Ecto neural progenitor cell (in vitro differentiated cells): ENCODE results near the gene SOAT1.
"Not testable (repeated sequence)": the region's sequence is repeated elsewhere in the genome, so short reads cannot be mapped to it uniquely, and the experiment has no call there.

Experiments used
- DNase-seq: peaks from one replicate; pipeline ENCODE4 v3.0.0-alpha.2; 2018; ENCODE audit warnings: low spot score

Gene SOAT1

DNA sequence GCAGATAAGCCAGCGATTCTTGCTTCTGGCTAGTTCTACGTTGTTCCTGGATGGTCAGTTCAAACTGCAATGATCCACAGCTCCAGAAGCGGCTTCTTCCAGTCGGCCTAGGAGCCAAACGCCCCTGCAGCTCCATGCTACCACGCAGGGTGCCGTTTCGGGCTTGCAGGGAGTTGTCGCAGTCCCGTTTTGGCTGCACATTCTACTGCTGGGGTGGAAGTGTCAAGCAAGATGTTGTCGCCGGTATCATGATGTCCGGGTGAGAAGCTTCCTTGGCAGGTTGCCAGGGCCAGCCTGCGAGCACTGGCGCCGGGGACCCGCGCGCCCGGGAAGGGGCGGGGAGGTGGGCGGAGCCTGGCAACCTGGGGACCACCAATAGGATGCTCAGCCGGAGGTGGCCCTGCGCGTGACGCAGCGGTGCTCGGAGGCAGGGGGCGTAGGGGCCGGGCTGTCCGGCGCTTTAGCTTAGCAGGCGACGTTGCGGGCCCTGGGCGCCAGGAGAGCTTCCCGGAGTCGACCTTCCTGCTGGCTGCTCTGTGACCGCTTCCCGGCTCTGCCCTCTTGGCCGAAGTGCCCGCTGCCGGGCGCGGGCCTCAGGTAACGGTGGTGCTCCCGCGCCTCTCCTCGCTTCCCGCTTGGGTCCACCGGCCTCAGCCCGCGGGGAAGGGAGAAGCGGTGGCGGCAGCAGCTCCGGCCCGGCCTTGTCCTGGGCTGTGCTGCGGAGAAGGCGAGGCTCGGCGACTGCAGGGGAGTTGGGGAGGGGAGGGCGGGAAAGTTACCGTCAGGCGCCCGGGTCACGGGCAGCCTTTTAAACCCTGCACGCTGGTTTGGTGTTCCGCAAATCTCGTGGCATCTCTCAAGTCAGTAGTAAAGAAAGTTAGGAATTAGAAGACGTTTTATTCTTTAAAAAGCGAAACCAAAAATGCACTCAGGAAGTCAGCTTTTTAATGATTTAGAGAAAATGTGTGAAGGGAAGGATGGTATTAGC lies at the start of gene SOAT1:
TSS of gene SOAT1 (plus strand) at position 458 of the 988 bp plus-strand sequence. CDS start 8,888 bp downstream, outside the sequence.
- DNase-seq: peak; percentile 96

- DNase-seq: not testable (repeated sequence)
These were observed 48.2 kb upstream of the SOAT1 start for GRCh38 chr1:179245426-179245825.

- no peak for DNase-seq
These were observed 45.7 kb upstream of the SOAT1 start for GRCh38 chr1:179247923-179248322.

- DNase-seq: no peak
These were observed 41.9 kb upstream of the SOAT1 start for GRCh38 chr1:179251675-179252074.

DNA sequence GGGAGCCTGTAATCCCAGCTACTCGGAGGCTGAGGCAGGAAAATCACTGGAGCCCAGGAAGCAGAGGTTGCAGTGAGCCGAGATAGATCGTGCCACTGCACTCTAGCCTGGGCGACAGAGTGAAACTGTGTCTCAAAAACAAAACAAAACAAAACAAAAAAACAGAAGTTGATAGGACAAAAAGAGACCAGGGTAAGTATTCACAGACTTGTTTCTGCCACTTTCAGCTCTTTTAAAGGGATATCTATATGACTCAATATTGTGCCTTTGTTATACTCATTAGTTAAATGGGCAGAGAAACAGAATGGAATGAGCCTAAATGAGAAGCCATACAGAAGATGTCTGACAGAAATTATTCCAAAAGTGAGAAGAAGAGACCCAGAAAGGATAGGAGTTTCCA lies 41.0 kb upstream of the SOAT1 start:
- no peak for DNase-seq

DNA sequence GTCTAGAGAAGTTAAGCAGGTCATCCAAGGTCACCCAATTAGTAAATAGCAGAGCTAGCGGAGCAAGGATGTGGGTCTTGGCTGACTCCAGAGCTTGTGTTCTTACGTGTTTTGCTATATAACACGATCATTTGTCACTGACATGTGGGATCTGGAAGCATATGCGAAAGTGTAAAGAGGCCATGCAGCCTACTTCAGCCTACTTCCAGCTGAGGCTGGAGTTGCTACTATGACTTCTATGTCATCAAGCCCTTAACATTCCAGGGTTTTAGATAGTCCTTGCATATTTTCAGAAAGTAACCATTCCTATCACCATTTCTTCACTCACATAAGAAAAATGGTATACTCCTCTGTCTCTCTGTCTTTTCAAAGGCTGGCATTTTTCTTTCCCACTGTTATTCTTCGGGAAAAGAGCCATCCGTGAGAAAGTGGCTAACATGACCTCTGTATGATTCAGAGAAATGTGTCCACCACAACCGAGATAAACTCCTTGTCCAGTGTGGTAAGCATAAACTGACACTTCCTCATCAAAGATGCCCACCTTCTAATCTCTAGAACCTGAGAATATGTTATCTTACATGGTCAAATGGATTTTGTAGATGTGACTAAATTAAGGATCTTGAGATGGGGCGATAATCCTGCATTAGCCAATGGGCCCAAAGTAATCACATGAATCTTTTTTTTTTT lies 40.2 kb upstream of the SOAT1 start:
- no peak for DNase-seq

GRCh38 chr1:179262183-179262582 lies 31.4 kb upstream of the SOAT1 start:
- no peak for DNase-seq

DNA sequence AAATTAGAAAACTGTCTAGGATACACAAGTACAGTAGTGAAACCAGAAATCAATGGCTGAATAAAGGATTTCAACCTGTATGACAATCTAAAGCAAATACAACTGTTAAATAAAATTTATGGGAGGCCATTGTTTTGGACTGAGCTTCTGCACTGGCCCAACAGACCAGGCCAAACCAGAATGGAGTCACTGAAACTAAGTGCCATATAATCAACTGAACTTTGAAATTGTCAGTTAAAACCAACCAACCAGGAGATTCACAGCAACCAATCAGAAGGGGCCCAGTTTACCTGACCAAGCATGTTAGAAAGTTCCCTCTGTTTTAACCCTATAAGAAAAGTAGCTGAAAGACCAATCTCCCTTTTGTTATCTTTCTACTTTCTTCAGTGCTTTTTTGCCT lies 30.5 kb upstream of the SOAT1 start:
- no peak for DNase-seq

DNA sequence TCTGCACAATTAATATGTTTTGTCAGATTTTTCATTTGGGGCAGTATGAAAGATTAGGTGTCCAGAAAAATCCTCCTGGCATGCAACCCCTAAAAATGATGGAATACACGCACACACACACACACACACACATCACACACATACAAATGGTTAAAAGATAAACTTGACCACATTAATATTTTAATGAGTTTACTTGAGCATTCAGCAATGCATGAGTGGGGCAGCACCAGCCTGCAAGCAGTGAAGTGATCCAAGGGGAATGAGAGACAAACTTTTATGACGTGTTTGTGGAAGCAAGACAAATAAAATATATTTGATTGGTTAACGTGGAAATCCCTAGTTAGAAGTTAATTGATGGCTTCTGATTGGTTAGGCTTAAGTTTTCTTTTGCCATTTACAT lies 29.1 kb upstream of the SOAT1 start:
- DNase-seq: no peak

DNA sequence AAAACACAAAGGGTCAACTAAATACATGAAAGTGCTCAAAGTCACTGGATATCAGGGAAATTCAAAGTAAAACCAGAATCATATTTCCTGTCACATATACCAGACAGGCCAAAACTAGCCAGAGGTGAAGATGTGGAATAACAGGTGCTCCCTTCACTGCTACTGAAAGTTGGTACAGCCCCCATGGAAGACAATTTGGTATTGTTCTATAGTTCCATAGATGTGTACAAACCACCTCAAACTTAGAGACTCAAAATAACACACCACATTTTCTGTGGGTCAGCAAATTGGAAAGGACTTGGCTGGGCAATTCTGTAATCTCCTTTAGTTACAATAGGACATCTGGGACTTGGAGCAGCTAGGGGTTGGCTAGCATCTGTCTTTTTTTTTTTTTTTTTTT lies 24.5 kb upstream of the SOAT1 start:
- no peak for DNase-seq

DNA sequence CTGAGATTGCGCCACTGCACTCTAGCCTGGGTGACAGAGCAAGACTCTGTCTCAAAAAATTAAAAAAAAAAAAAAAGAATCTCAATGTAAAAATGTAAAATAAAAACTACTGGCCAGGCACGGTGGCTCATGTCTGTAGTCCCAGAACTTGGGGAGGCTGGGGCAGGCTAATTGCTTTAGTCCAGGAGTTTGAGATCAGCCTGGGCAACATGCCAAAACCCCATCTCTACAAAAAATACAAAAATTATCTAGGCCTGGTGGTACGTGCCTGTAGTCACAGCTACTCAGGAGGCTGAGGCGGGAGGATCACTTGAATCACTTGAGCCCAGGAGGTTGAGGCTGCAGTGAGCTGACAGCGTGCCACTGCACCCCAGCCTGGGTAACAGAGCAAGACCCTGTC lies 19.2 kb upstream of the SOAT1 start:
- not testable (repeated sequence) for DNase-seq

DNA sequence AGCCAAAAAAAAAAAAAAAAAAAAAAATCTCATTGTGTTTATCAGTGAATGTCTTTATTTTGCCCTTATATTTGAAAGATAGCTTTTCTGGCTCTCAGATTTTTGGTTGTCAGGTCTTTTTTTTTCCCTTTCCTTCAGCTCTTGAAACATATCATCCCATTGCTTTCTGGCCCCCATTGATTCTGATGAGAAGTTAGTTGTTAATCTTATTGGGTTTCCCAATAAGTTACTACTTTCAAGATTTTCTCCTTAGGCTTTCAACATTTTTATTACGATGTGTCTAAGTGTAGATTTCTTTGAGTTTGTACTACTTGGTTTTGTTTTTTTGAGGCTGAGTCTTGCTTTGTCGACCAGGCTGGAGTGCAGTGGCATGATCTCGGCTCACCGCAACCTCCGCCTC lies 14.7 kb upstream of the SOAT1 start:
- no peak for DNase-seq

- no peak for DNase-seq
These were observed 9.6 kb upstream of the SOAT1 start for GRCh38 chr1:179283992-179284391.

GRCh38 chr1:179287946-179288345 lies 5.7 kb upstream of the SOAT1 start:
- no peak for DNase-seq

DNA sequence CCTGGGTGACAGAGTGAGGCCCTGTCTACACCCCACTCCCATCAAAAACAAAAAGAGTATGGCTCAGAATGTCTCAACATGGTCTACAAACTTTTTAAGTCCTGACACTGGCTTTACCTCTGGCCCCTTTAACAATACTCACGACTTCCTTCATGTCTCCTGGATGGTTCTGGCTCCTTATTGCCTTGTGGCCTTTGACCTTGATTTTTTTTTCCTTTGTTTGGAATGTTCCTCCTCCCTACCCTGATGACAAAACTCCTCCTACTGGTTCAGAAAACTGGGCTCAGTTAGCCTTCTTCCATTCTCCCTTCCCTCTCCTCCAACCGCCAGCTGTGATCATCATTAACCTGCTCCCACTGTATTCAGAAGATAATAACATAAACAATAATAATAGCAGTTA lies 4.6 kb upstream of the SOAT1 start:
- no peak for DNase-seq

DNA sequence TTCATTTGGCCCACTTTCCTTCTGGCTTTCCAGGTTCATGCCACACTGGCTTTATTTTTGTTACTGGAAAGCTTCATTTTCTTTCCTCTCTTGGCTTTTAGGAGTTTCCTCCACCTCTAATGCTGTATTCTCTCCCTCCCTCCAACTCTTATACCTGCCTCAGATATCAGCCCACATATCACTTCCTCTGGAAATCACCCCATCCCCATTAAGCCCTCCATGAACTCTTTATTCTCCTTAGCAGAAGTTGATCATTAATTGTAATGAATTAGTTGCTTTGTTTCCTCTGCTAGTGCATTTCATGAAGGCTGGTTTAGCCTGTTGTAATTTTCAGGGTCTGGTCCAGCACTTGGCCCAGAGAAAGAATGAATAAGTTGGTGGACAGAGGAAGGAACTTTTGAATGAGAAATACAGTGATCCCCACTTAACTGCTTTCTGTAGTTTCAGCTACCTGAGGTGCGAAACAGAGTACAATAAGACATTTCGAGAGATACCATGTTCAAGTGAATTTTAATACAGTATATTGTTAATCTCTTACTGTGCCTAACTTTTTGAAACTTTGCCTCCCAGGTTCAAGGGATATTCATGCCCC lies 1.7 kb downstream of the SOAT1 start:
- no peak for DNase-seq

GRCh38 chr1:179296356-179297104 lies 2.9 kb downstream of the SOAT1 start:
- DNase-seq: no peak

- no peak for DNase-seq
These were observed 3.4 kb downstream of the SOAT1 start for GRCh38 chr1:179297105-179297378.

GRCh38 chr1:179298952-179299351 lies 5.4 kb downstream of the SOAT1 start:
- no peak for DNase-seq

GRCh38 chr1:179300112-179300511 lies 6.5 kb downstream of the SOAT1 start:
- DNase-seq: no peak

- DNase-seq: no peak
These were observed 8.5 kb downstream of the SOAT1 start for GRCh38 chr1:179302070-179302469.

DNA sequence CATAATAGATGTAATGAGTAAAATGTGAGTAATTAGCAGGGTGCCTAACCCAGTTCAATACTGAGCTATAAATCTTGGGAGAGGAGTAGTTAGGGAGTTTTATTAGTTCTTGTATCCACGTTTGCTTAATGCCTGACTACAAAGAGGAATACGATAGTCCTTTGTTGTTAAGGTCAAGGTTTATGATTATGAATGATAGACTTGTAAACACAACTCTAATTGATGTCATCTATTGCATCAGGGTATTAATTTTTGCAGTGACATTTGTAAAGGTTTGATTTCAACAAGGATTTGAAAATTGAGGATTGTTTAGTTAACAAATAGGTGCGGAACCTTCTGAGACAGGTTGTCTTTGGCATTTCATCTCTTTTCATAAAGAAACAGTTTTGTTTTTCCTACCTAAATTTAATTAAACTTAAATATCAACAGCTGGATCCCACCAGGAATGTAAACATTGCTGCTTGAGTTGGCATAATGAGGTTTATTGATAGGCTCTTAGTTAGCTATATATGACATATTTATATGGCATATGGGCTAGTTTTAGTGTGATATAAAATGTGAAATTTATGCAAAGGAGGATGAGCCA lies 9.7 kb downstream of the SOAT1 start:
- no peak for DNase-seq
